ENCODE measurements around the gene ZFC3H1. TPM values are rescaled to one million over a fixed set of nuclear protein-coding genes. Genes with fewer than 3 reads are reported as not detected.
A peak's percentile ranks its signal among the peaks of the same experiment; 100 is the strongest.

The ZFC3H1 gene
- total and polyA plus RNA-seq, 9 of the 15 experiments (the other 6 are each of a cell fraction or from before 2014, with no cell fraction given): 14.8 to 80.5 (median 22.1) TPM

DNA sequence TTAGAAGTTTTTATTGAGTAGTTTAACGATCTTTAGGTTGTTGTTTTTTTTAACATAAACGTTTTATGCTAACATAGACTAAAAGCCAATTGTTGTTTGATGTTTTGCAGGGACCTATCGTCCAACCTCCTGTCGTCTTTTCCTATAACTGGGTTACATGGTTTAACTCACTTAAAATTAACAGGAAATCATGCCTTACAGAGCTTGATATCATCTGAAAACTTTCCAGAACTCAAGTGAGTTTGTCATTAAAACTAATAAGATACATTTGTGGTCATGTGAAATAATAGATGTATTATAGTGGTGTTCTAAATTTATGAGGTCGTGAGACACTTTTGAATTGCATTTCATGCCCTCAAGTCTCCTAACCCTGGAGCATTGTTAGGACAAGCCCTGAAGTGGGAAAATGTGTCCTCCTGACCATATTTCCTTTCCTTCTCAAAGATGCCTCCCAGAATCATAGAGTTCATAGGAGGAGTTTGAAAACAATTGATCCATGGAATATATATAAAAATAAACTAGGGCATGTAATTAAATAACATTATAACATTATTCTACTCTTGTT lies 84.9 kb downstream of the ZFC3H1 start:
- BruUV-seq (replicated peaks): no TSS peak
- no peak for FAIRE-seq
- Histone ChIP-seq H3K4me2 (ENCODE audit: insufficient read depth, low read length) (no peak overlapping the region), H3K36me3 (ENCODE audit: control insufficient read depth, insufficient read depth, low read length) (no peaks in the 10 kb centered on the region), H3K27ac (ENCODE audit: extremely low read depth, low read depth, low read length) (no peak overlapping the region), H3K4me1 (replicated peaks in 1 of 2; ENCODE audit: control insufficient read depth in 2 of 2, insufficient read depth in 2 of 2, low read length in 2 of 2) (no peaks in the 10 kb centered on the region; a peak in 1 of 5 replicates), H3K9me1 (ENCODE audit: control insufficient read depth, insufficient read depth, low read length) (no peaks in the 10 kb centered on the region), H4K20me1 (replicated peaks; ENCODE audit: control insufficient read depth, insufficient read depth, low read length) (no peaks in the 10 kb centered on the region), H3K9me3 (replicated peaks; ENCODE audit: control insufficient read depth, insufficient read depth, low read depth, low read length) (no peaks in the 10 kb centered on the region), H3K9ac (ENCODE audit: insufficient read depth in 1 of 2, low read depth in 2 of 2, low read length in 2 of 2) (no peak overlapping the region), H3K79me2 (ENCODE audit: control insufficient read depth, insufficient read depth, low read length) (no peaks in the 10 kb centered on the region), H3K4me3 (no peak overlapping the region), H2AFZ (ENCODE audit: low read depth, low read length) (peak overlapping the region; percentile 74), H3K27me3 (ENCODE audit: control insufficient read depth in 2 of 2, insufficient read depth in 2 of 2, low read length in 2 of 2) (peaks cover 0 to 4% of the 10 kb centered on the region in 2 experiments; a peak in 1 of 5 replicates)
- no peak for DNase-seq (ENCODE audit: extremely low read depth in 1 of 4, low spot score in 3 of 4)
- CTCF ChIA-PET (ENCODE audit: low intra/inter-chr PET ratio): no interaction called here
- in situ Hi-C loops (cut with MboI) (no loop called here), intact Hi-C loops (cut with micrococcal nuclease) (no loop called here)
- 14% methylated on average over 5 of the region's 5 CpGs for WGBS (ENCODE audit: insufficient coverage, low coverage, missing lambda C conversion rate)
- no peak for TF ChIP-seq U2AF1 (optimal IDR thresholded peaks at IDR 0.05; ENCODE audit: low read depth, low read length)
- TF ChIP-seq MCM7 (IDR thresholded peaks at IDR 0.05): no peak
- no peak for TF ChIP-seq ZNF408 (CRISPR knock-in tag; IDR thresholded peaks at IDR 0.05; ENCODE audit: low read depth)
- TF ChIP-seq ZFP30 (CRISPR knock-in tag; IDR thresholded peaks at IDR 0.05; ENCODE audit: borderline replicate concordance): no peak
- no peak for TF ChIP-seq GABPB1 (CRISPR knock-in tag; IDR thresholded peaks at IDR 0.05)
- no peak for TF ChIP-seq HMGN3 (IDR thresholded peaks at IDR 0.05; ENCODE audit: borderline replicate concordance, extremely low read depth, insufficient read length, low read depth, low read length)
- no peak for TF ChIP-seq STAT5B (CRISPR knock-in tag; IDR thresholded peaks at IDR 0.05)
- no peak for TF ChIP-seq PTBP1 (IDR thresholded peaks at IDR 0.05; ENCODE audit: low read depth, low read length)
- TF ChIP-seq LARP7 (IDR thresholded peaks at IDR 0.05): no peak
- no peak for TF ChIP-seq ZNF316 (IDR thresholded peaks at IDR 0.05)
- TF ChIP-seq, protein P1, sequence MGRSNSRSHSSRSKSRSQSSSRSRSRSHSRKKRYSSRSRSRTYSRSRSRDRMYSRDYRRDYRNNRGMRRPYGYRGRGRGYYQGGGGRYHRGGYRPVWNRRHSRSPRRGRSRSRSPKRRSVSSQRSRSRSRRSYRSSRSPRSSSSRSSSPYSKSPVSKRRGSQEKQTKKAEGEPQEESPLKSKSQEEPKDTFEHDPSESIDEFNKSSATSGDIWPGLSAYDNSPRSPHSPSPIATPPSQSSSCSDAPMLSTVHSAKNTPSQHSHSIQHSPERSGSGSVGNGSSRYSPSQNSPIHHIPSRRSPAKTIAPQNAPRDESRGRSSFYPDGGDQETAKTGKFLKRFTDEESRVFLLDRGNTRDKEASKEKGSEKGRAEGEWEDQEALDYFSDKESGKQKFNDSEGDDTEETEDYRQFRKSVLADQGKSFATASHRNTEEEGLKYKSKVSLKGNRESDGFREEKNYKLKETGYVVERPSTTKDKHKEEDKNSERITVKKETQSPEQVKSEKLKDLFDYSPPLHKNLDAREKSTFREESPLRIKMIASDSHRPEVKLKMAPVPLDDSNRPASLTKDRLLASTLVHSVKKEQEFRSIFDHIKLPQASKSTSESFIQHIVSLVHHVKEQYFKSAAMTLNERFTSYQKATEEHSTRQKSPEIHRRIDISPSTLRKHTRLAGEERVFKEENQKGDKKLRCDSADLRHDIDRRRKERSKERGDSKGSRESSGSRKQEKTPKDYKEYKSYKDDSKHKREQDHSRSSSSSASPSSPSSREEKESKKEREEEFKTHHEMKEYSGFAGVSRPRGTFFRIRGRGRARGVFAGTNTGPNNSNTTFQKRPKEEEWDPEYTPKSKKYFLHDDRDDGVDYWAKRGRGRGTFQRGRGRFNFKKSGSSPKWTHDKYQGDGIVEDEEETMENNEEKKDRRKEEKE (IDR thresholded peaks at IDR 0.05; ENCODE audit: borderline replicate concordance in 1 of 2, control insufficient read depth in 1 of 2, low read depth in 2 of 2, low read length in 1 of 2): no peak
- no peak for TF ChIP-seq HCFC1 (IDR thresholded peaks at IDR 0.05; ENCODE audit: low read depth, low read length)
- ATAC-seq: no peak
- POLR2A ChIA-PET: interaction anchor here (1.1 kb wide), 1 partner anchor 343 kb away, joined by 3 read pairs; no protein-coding TSS in a partner anchor

Measured in K562 (cell line).